Peyer's patch (tissue), 4 donors: ENCODE results near the gene AFF2.

Experiments used
- CTCF ChIP-seq, 6 experiments: fragments of 450-650 bp in 4 of 6; fragments of 200-600 bp in 2 of 6; sonication (generic) in 1 of 6; IDR thresholded peaks; one replicate each; pipeline ENCODE4 v1.5.1; 2017 to 2019; ENCODE audit warnings: antibody characterized with exemption in 6 of 6, mild to moderate bottlenecking in 3 of 6, moderate library complexity in 1 of 6
- POLR2A ChIP-seq, 2 donors: fragments of 450-650 bp; IDR thresholded peaks; one replicate each; pipeline ENCODE4 v1.5.1; 2017; ENCODE audit warnings: antibody characterized with exemption in 2 of 2, mild to moderate bottlenecking in 2 of 2, moderate library complexity in 2 of 2

GRCh38 chrX:149043401-149043800 is 543.0 kb downstream of the AFF2 start:
- TF ChIP-seq CTCF (IDR thresholded peaks at IDR 0.05) (no peak), POLR2A (IDR thresholded peaks at IDR 0.05) (no peak)
